K562 (cell line): ENCODE data around the gene PTP4A2. TPM values are rescaled to one million over a fixed set of nuclear protein-coding genes. Genes with fewer than 3 reads are reported as not detected.

Experiments used
- ARID3A ChIP-seq: IDR thresholded peaks from 2 replicates; pipeline ENCODE4 v1.6.1; 2012; ENCODE audit warnings: low read depth, low read length, improper control_type of control experiment, borderline replicate concordance
- CHAMP1 ChIP-seq: fragments of 450-650 bp; IDR thresholded peaks from 2 replicates; pipeline ENCODE4 v1.6.1; 2016; ENCODE audit warnings: mild to moderate bottlenecking
- CTCF ChIP-seq, 3 experiments: IDR thresholded peaks in 2 of 3; conservative IDR thresholded peaks in 1 of 3; 2 replicates each; pipeline ENCODE4 v1.5.1; 2011 to 2012; ENCODE audit warnings: low read length in 3 of 3, mild to moderate bottlenecking in 3 of 3, control low read depth in 2 of 3, improper control_type of control experiment in 1 of 3, inconsistent platforms in 1 of 3, low read depth in 1 of 3, mixed read lengths in 1 of 3, moderate library complexity in 1 of 3; ENCODE audit not compliant: insufficient read depth in 2 of 3
- E2F1 ChIP-seq: sonication (generic); formaldehyde crosslinking; IDR thresholded peaks from 2 replicates; pipeline ENCODE4 v1.8.1; 2023; ENCODE audit warnings: mild to moderate bottlenecking, missing genetic modification reagents, moderate library complexity
- ILF3 ChIP-seq: fragments of 450-650 bp; IDR thresholded peaks from 2 replicates; pipeline ENCODE4 v1.6.1; 2018; ENCODE audit warnings: antibody characterized with exemption, mild to moderate bottlenecking, moderate library complexity, borderline replicate concordance
- RREB1 ChIP-seq: fragments of 250-450 bp; sonication (Bioruptor Pico); IDR thresholded peaks from 2 replicates; pipeline ENCODE4 v1.4.0; 2020
- SP2 ChIP-seq: IDR thresholded peaks from 2 replicates; pipeline ENCODE4 v1.6.1; 2011; ENCODE audit warnings: mild to moderate bottlenecking, low read depth, low read length, moderate library complexity; ENCODE audit not compliant: poor library complexity, severe bottlenecking; ENCODE audit errors: extremely low read depth
- SRSF7 ChIP-seq: fragments of 200-400 bp; formaldehyde crosslinking; optimal IDR thresholded peaks from 2 replicates; pipeline ENCODE3; 2017; ENCODE audit warnings: mild to moderate bottlenecking, low read depth, low read length
- ZNF121 ChIP-seq: sonication (generic); formaldehyde crosslinking; conservative IDR thresholded peaks from 2 replicates; pipeline ENCODE4 v1.8.0; 2022; ENCODE audit warnings: missing genetic modification reagents
- ZNF445 ChIP-seq: fragments of 250-450 bp; sonication (Bioruptor Pico); IDR thresholded peaks from 2 replicates; pipeline ENCODE4 v1.4.0; 2020; ENCODE audit warnings: low read depth, mild to moderate bottlenecking, moderate library complexity
- ZNF766 ChIP-seq: fragments of 200-800 bp; sonication (Bioruptor generic); conservative IDR thresholded peaks from 2 replicates; pipeline ENCODE4 v1.6.1; 2016; ENCODE audit warnings: missing genetic modification characterization, missing compliant biosample characterization
- ZNF778 ChIP-seq: fragments of 450-650 bp; formaldehyde crosslinking; IDR thresholded peaks from 2 replicates; pipeline ENCODE4 v1.4.0; 2020; ENCODE audit warnings: mild to moderate bottlenecking, moderate library complexity
- polyA plus RNA-seq, 8 experiments: library from polyadenylated mRNA; depleted of rRNA in 4 of 8; stranded (reverse) in 5 of 8; unstranded in 3 of 8; fragments of >200 nt; fragmentation: Nextera tagmentation in 2 of 8; fragmentation: Illumina TruSeq in 1 of 8; extraction: Ambion mirVana in 2 of 8; extraction: Trizol in 1 of 8; gene quantifications; 2 replicates each; pipeline versions ENCODE4 v1.2.1 to v1.2.3, GENCODE V29; 2011 to 2014; ENCODE audit warnings: inconsistent platforms in 1 of 8, missing spikeins in 1 of 8
- total RNA-seq, 7 experiments: library from RNA; depleted of rRNA in 6 of 7; stranded (reverse); fragments of >200 nt in 6 of 7; fragmentation: Illumina TruSeq in 2 of 7; extraction: Trizol in 2 of 7; gene quantifications; 2 replicates each; pipeline versions ENCODE4 v1.2.1 to v1.2.3, GENCODE V29; 2011 to 2021; ENCODE audit warnings: low replicate concordance in 1 of 7

PTP4A2 gene
- total and polyA plus RNA-seq, 9 of the 15 experiments (the other 6 are each of a cell fraction or from before 2014, with no cell fraction given): 197 to 870 (median 480) TPM

- TF ChIP-seq RREB1 (CRISPR knock-in tag): peak; percentile 75; the same call in 1 of the 2 replicates
- no peak for TF ChIP-seq ZNF121 (CRISPR knock-in tag)
- TF ChIP-seq E2F1 (CRISPR knock-in tag): no peak
- TF ChIP-seq ZNF778 (CRISPR knock-in tag): no peak
- peak; percentile 29; the same call in 1 of the 2 replicates for TF ChIP-seq ARID3A
- no peak for TF ChIP-seq ILF3
- no peak for TF ChIP-seq CTCF (IDR thresholded peaks at IDR 0.05 in 2 of 3, conservative IDR thresholded peaks at IDR 0.05 in 1 of 3; ENCODE audit: insufficient read depth in 2 of 3, low read depth in 1 of 3, low read length in 3 of 3)
- TF ChIP-seq SRSF7: no peak
- TF ChIP-seq ZNF445 (CRISPR knock-in tag): no peak
- TF ChIP-seq SP2: no peak
- peak; percentile 90 for TF ChIP-seq ZNF766
- TF ChIP-seq CHAMP1: peak; percentile 48; the same call in 1 of the 2 replicates
Observed at GRCh38 chr1:31944205-31945089, 6.3 kb upstream of the PTP4A2 start (continued).
